Neural crest cell (in vitro differentiated cells): ENCODE measurements around the gene TLN1. TPM values are rescaled to one million over a fixed set of nuclear protein-coding genes. Genes with fewer than 3 reads are reported as not detected.

ENCODE experiments used
- DNase-seq: peaks from one replicate; pipeline ENCODE4 v3.0.0; 2021; ENCODE audit warnings: low read depth, mixed read lengths, low spot score
- H3K27ac Mint-ChIP-seq: one replicate; pipeline ENCODE4 v1.8.0; 2021; ENCODE audit warnings: mild to moderate bottlenecking, mixed read lengths; ENCODE audit not compliant: unreplicated experiment
- H3K27me3 Mint-ChIP-seq: 2 replicates; pipeline ENCODE4 v1.8.0; 2021; ENCODE audit warnings: low read depth, mild to moderate bottlenecking, mixed read lengths
- H3K36me3 Mint-ChIP-seq: 2 replicates; pipeline ENCODE4 v1.8.0; 2021; ENCODE audit warnings: low read depth, mild to moderate bottlenecking, mixed read lengths
- H3K4me1 Mint-ChIP-seq: 2 replicates; pipeline ENCODE4 v1.8.0; 2021; ENCODE audit warnings: mixed read lengths
- H3K4me3 Mint-ChIP-seq: one replicate; pipeline ENCODE4 v1.8.0; 2021; ENCODE audit warnings: mild to moderate bottlenecking, mixed read lengths
- H3K9me3 Mint-ChIP-seq: 2 replicates; pipeline ENCODE4 v1.8.0; 2021; ENCODE audit warnings: mixed read lengths
- total RNA-seq: library from RNA; stranded (reverse); gene quantifications from 2 replicates; pipeline ENCODE4 v1.2.1, GENCODE V29; 2021
- TF ChIP-seq, protein P1 (sequence below): fragments of 200-600 bp; sonication (generic); conservative IDR thresholded peaks from 2 replicates; pipeline ENCODE4 v1.5.0; 2021; ENCODE audit warnings: antibody characterized with exemption, mild to moderate bottlenecking

Gene TLN1
- total RNA-seq, 1 donor from 2014 or later, result 141 TPM

- peaks cover 23% of the 10 kb centered on the region for H3K4me1 Mint-ChIP-seq
- H3K4me3 Mint-ChIP-seq, result peak overlapping the region; percentile 99
- no peaks in the 10 kb centered on the region for H3K27me3 Mint-ChIP-seq
- H3K36me3 Mint-ChIP-seq, result peaks cover 11% of the 10 kb centered on the region
- no peaks in the 10 kb centered on the region for H3K9me3 Mint-ChIP-seq
- H3K27ac Mint-ChIP-seq, result no peak overlapping the region
- DNase-seq, result no peak
- TF ChIP-seq, protein P1, sequence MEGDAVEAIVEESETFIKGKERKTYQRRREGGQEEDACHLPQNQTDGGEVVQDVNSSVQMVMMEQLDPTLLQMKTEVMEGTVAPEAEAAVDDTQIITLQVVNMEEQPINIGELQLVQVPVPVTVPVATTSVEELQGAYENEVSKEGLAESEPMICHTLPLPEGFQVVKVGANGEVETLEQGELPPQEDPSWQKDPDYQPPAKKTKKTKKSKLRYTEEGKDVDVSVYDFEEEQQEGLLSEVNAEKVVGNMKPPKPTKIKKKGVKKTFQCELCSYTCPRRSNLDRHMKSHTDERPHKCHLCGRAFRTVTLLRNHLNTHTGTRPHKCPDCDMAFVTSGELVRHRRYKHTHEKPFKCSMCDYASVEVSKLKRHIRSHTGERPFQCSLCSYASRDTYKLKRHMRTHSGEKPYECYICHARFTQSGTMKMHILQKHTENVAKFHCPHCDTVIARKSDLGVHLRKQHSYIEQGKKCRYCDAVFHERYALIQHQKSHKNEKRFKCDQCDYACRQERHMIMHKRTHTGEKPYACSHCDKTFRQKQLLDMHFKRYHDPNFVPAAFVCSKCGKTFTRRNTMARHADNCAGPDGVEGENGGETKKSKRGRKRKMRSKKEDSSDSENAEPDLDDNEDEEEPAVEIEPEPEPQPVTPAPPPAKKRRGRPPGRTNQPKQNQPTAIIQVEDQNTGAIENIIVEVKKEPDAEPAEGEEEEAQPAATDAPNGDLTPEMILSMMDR, result no peak
Observed at GRCh38 chr9:35734096-35734495, 2.1 kb upstream of the TLN1 start.

DNA sequence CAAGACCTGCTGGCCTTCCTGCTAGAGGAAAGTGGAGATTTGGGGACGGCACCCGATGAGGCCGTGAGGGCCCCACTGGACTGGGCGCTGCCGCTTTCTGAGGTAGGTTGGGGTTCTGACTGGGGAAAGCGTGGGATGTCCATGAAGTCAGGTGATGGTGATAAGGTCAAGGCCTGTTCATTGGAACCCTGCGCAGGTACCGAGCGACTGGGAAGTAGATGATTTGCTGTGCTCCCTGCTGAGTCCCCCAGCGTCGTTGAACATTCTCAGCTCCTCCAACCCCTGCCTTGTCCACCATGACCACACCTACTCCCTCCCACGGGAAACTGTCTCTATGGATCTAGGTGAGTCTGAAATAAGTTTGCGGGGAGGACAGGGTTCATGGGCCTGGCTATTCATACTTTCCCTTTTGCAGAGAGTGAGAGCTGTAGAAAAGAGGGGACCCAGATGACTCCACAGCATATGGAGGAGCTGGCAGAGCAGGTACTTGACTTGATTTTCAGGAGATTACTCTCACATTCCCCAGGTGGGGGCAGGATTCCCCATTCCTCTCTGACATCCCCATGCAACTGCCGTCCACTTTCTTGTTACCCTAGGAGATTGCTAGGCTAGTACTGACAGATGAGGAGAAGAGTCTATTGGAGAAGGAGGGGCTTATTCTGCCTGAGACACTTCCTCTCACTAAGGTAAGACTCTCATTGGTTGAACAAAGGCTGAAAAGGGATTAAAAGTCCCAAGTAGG is 976 bp upstream of the TLN1 start:
- TF ChIP-seq, protein P1, result no peak
- DNase-seq, result no peak
- Mint-ChIP-seq H3K4me1 (peaks cover 23% of the 10 kb centered on the region), H3K9me3 (no peaks in the 10 kb centered on the region), H3K4me3 (peak overlapping the region; percentile 99), H3K27ac (peak overlapping the region; percentile 85), H3K36me3 (peaks cover 3% of the 10 kb centered on the region), H3K27me3 (no peaks in the 10 kb centered on the region)

DNA sequence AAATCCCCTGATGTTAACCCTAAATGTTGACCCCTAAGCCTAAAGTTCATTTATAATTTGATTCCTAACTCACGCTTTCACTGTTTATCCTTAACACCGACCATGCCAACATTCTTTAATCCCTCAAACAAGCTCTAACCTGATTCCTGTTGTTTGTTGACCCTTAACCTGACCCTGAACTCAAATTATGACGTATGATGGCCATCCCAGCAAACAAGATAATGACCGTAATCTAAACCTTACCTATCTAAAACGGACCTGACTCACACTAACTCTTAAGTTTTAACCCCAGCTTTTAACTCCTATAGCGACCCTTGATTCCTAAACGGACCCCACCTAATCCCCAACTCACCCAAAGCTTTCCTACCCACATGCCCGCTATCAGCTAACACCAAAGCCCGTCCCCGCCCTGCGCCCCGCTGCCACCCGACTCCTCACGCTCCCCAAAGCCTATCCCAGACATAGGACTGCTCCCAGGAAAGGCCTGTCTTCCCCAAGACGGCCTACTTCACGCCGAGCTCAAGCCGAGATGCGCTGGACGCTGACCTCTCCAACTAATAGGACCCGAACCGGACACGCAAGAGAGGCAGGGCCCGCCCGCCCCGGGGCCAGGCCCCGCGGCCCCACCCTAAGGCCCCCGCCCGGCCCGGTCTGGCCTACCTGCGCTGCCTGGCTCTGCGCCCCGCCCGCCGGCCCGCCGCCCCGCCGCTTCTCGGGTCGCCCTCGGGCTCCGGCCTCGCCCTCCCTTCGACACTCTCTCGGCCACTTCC is 395 bp downstream of the TLN1 start:
- peak overlapping the region; percentile 99 for H3K4me3 Mint-ChIP-seq
- H3K4me1 Mint-ChIP-seq, result peaks cover 20% of the 10 kb centered on the region
- peaks cover 3% of the 10 kb centered on the region for H3K36me3 Mint-ChIP-seq
- peak overlapping the region; percentile 96 for H3K27ac Mint-ChIP-seq
- H3K9me3 Mint-ChIP-seq, result no peaks in the 10 kb centered on the region
- no peak for DNase-seq
- H3K27me3 Mint-ChIP-seq, result no peaks in the 10 kb centered on the region
- TF ChIP-seq, protein P1, result no peak

- Mint-ChIP-seq H3K4me1 (peaks cover 9% of the 10 kb centered on the region), H3K27me3 (no peaks in the 10 kb centered on the region), H3K4me3 (no peak overlapping the region), H3K9me3 (no peaks in the 10 kb centered on the region), H3K27ac (peak overlapping the region; percentile 64), H3K36me3 (peaks cover 3% of the 10 kb centered on the region)
- TF ChIP-seq, protein P1, result no peak
- no peak for DNase-seq
Observed at GRCh38 chr9:35730486-35730854, 1.5 kb downstream of the TLN1 start.

DNA sequence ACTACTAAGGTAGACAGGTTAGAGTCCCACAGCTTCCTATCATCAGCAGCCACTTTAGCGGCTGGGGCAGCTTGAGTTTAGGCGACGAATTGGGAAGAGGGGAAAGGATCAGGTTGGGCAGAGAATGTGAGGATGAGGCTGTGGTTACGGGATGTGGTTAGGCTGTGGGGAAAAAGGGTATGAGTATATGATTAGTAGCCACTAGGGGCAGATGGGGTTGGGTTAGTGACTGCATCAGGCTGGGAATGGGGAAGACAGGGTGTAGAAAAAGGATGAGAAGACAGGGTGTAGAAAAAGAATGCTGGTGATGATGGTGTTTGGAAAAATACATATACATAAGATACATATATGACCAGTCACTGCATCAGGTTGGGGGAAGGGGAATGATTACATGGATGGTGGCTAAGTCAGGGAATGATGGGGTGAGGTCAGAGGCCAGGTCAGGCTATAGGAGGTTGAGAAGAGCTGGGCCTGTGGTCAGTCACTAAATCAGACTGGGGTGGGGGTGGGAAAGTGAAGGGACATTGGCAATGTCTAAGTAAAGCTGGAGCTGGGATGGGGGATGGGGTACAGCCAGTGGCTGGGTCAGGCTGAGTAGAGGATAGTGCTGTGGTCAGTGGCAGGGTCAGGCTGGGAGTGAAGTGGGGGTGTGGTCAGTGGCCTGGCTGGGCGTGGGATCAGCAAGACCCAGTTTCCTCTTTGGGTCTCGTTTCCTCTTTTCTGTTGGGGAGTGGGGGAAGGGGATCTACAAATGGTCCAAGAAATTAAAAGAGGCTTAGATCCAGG is 2.1 kb downstream of the TLN1 start:
- no peak for DNase-seq
- TF ChIP-seq, protein P1, result peak; percentile 60
- Mint-ChIP-seq H3K36me3 (peaks cover 5% of the 10 kb centered on the region), H3K9me3 (no peaks in the 10 kb centered on the region), H3K4me3 (no peak overlapping the region), H3K4me1 (peaks cover 9% of the 10 kb centered on the region), H3K27me3 (no peaks in the 10 kb centered on the region), H3K27ac (no peak overlapping the region)
